Colonic mucosa (tissue), 4 donors: ENCODE data around the gene MAP3K7CL. TPM values are rescaled to one million over a fixed set of nuclear protein-coding genes. Genes with fewer than 3 reads are reported as not detected.

Experiments used
- DNase-seq: peaks from one replicate; pipeline ENCODE4 v3.0.0-alpha.2; 2020
- H3K27ac ChIP-seq: fragments of 200-600 bp; one replicate; pipeline ENCODE4 v1.8.0; 2021
- H3K27me3 ChIP-seq: fragments of 200-600 bp; one replicate; pipeline ENCODE4 v1.8.0; 2021
- H3K36me3 ChIP-seq: fragments of 200-600 bp; one replicate; pipeline ENCODE4 v1.8.0; 2021
- H3K4me1 ChIP-seq: fragments of 200-600 bp; one replicate; pipeline ENCODE4 v1.8.0; 2021; ENCODE audit warnings: mild to moderate bottlenecking
- H3K4me3 ChIP-seq: fragments of 200-600 bp; one replicate; pipeline ENCODE4 v1.8.0; 2021
- H3K9ac ChIP-seq, 2 donors: one replicate each; pipeline ENCODE4 v1.7.0; 2013; ENCODE audit warnings: control low read depth in 2 of 2, low read depth in 2 of 2, low read length in 2 of 2
- H3K9me3 ChIP-seq: fragments of 200-600 bp; one replicate; pipeline ENCODE4 v1.8.0; 2021
- CTCF ChIP-seq: fragments of 200-600 bp; IDR thresholded peaks from one replicate; pipeline ENCODE4 v1.8.0; 2022; ENCODE audit warnings: antibody characterized with exemption, mild to moderate bottlenecking
- intact Hi-C: fragments of 100-400 bp; cut with DNase I; formaldehyde crosslinking; loops from one replicate; pipeline ENCODE4 v1.14.1; 2022
- total RNA-seq, 2 donors: library from RNA; stranded (reverse); fragmentation: NEBNext Ultra II Directional in 1 of 2; extraction: Animal tissue kit (Norgen Biotek cat#: 25700) in 1 of 2; gene quantifications; one replicate each; pipeline ENCODE4 v1.2.1, GENCODE V29; 2021
- donor health status: healthy.
- donor health status: DM: no; HTN: no; CAD: no.
- donor health status: DM: no; HTN: no; CAD: no.

The MAP3K7CL gene
- total RNA-seq, 2 donors from 2014 or later = 1.9 to 3.4 TPM

GRCh38 chr21:29170944-29171343 lies 40.5 kb downstream of the MAP3K7CL start:
- H3K9ac ChIP-seq = no peak overlapping the region
- TF ChIP-seq CTCF = no peak
- DNase-seq = no peak
- H3K27ac ChIP-seq = no peak overlapping the region
- no peaks in the 10 kb centered on the region for H3K36me3 ChIP-seq
- intact Hi-C loops = loop anchor here (5.0 kb wide), 1 partner anchor 131 kb away; no protein-coding TSS in a partner anchor
- no peaks in the 10 kb centered on the region for H3K27me3 ChIP-seq
- peaks cover 5% of the 10 kb centered on the region for H3K4me1 ChIP-seq
- H3K9me3 ChIP-seq = no peaks in the 10 kb centered on the region
- H3K4me3 ChIP-seq = no peak overlapping the region

- intact Hi-C loops = loop anchor here (5.0 kb wide), 1 partner anchor 130 kb away; no protein-coding TSS in a partner anchor
- no peak overlapping the region for H3K4me3 ChIP-seq
Observed at GRCh38 chr21:29172282-29172681, 41.8 kb downstream of the MAP3K7CL start.

GRCh38 chr21:29174607-29175013 lies 44.2 kb downstream of the MAP3K7CL start:
- no peaks in the 10 kb centered on the region for H3K27me3 ChIP-seq
- H3K4me1 ChIP-seq = peaks cover 8% of the 10 kb centered on the region
- intact Hi-C loops = loop anchor here (5.0 kb wide), 1 partner anchor 128 kb away; no protein-coding TSS in a partner anchor
- no peak overlapping the region for H3K4me3 ChIP-seq
- no peak overlapping the region for H3K27ac ChIP-seq
- no peaks in the 10 kb centered on the region for H3K36me3 ChIP-seq
- TF ChIP-seq CTCF = no peak
- no peak overlapping the region for H3K9ac ChIP-seq
- no peaks in the 10 kb centered on the region for H3K9me3 ChIP-seq
- no peak for DNase-seq

More at GRCh38 chr21:29172282-29172681, 41.8 kb downstream of the MAP3K7CL start:
- H3K27me3 ChIP-seq = no peaks in the 10 kb centered on the region
- H3K4me1 ChIP-seq = peaks cover 5% of the 10 kb centered on the region
- no peak for DNase-seq
- no peaks in the 10 kb centered on the region for H3K9me3 ChIP-seq
- H3K27ac ChIP-seq = no peak overlapping the region
- H3K9ac ChIP-seq = no peak overlapping the region
- TF ChIP-seq CTCF = no peak
- H3K36me3 ChIP-seq = no peaks in the 10 kb centered on the region

GRCh38 chr21:29175408-29176134 lies 45.1 kb downstream of the MAP3K7CL start:
- Histone ChIP-seq H3K4me3 (no peak overlapping the region), H3K4me1 (peaks cover 8% of the 10 kb centered on the region), H3K27ac (no peak overlapping the region), H3K9me3 (no peaks in the 10 kb centered on the region), H3K9ac (no peak overlapping the region), H3K36me3 (no peaks in the 10 kb centered on the region), H3K27me3 (no peaks in the 10 kb centered on the region)
- TF ChIP-seq CTCF = no peak
- DNase-seq = no peak
- intact Hi-C loops = no loop called here

- DNase-seq = no peak
- Histone ChIP-seq H3K9ac (no peak overlapping the region), H3K27me3 (no peaks in the 10 kb centered on the region), H3K27ac (no peak overlapping the region), H3K4me3 (no peak overlapping the region), H3K36me3 (no peaks in the 10 kb centered on the region), H3K9me3 (no peaks in the 10 kb centered on the region), H3K4me1 (peaks cover 8% of the 10 kb centered on the region)
- no peak for TF ChIP-seq CTCF
- intact Hi-C loops = no loop called here
Observed at GRCh38 chr21:29176471-29177120, 46.2 kb downstream of the MAP3K7CL start.
